Caco-2 (cell line): ENCODE measurements around the gene MTCH2. TPM values are rescaled to one million over a fixed set of nuclear protein-coding genes. Genes with fewer than 3 reads are reported as not detected.

Source experiments
- BruUV-seq: library from RNA; stranded (reverse); fragments of 400-500 nt; replicated peaks from 2 replicates; lab custom pipeline; 2021; lab: Mats Ljungman, UMichigan
- CTCF ChIA-PET: fragments of 300-600 bp; sonication (Branson Sonifier 250); formaldehyde crosslinking; loops from one replicate; lab custom pipeline; 2022; ENCODE audit warnings: antibody characterized with exemption; lab: Charles Lee
- POLR2A ChIA-PET: fragments of 300-600 bp; sonication (Branson Sonifier 250); formaldehyde crosslinking; loops from one replicate; lab custom pipeline; 2022; ENCODE audit warnings: antibody characterized with exemption; lab: Charles Lee
- DNase-seq, 2 experiments: peaks; one replicate each; pipeline versions ENCODE4 v3.0.0 to v3.0.0-alpha.2; 2020 to 2022
- H3K27me3 ChIP-seq: replicated peaks from 2 replicates; pipeline ENCODE4 v1.6.0; 2011; ENCODE audit warnings: low read length; ENCODE audit not compliant: control insufficient read depth, insufficient read depth
- H3K36me3 ChIP-seq: 2 replicates; pipeline ENCODE4 v1.5.1; 2011; ENCODE audit warnings: low read length; ENCODE audit not compliant: control insufficient read depth, insufficient read depth
- H3K4me1 ChIP-seq: fragments of 250-450 bp; sonication (Bioruptor Pico); 2 replicates; pipeline ENCODE4 v1.5.1; 2020; ENCODE audit warnings: mild to moderate bottlenecking
- H3K4me3 ChIP-seq: 2 replicates; pipeline ENCODE4 v1.5.1; 2011; ENCODE audit warnings: low read depth, mild to moderate bottlenecking, control low read depth, low read length
- H3K9me3 ChIP-seq: fragments of 250-450 bp; sonication (Bioruptor Pico); 2 replicates; pipeline ENCODE4 v1.5.1; 2020; ENCODE audit warnings: mild to moderate bottlenecking, moderate library complexity
- H3K27ac Mint-ChIP-seq: one replicate; pipeline ENCODE4 v1.8.0; 2022; ENCODE audit warnings: mixed read lengths; ENCODE audit not compliant: unreplicated experiment
- H3K27me3 Mint-ChIP-seq: one replicate; pipeline ENCODE4 v1.8.0; 2022; ENCODE audit warnings: mixed read lengths; ENCODE audit not compliant: insufficient read depth, unreplicated experiment
- H3K36me3 Mint-ChIP-seq: one replicate; pipeline ENCODE4 v1.8.0; 2022; ENCODE audit warnings: mild to moderate bottlenecking, mixed read lengths; ENCODE audit not compliant: insufficient read depth, unreplicated experiment
- H3K4me1 Mint-ChIP-seq: one replicate; pipeline ENCODE4 v1.8.0; 2022; ENCODE audit warnings: low read depth, mixed read lengths; ENCODE audit not compliant: unreplicated experiment
- H3K4me3 Mint-ChIP-seq: one replicate; pipeline ENCODE4 v1.8.0; 2022; ENCODE audit warnings: mild to moderate bottlenecking, moderate library complexity, mixed read lengths; ENCODE audit not compliant: unreplicated experiment
- H3K9me3 Mint-ChIP-seq: one replicate; pipeline ENCODE4 v1.8.0; 2022; ENCODE audit warnings: mixed read lengths; ENCODE audit not compliant: unreplicated experiment
- intact Hi-C: fragments of 100-400 bp; cut with micrococcal nuclease; formaldehyde crosslinking; loops from one replicate; pipeline ENCODE4 v1.10.0; 2022; ENCODE audit not compliant: unreplicated experiment
- total RNA-seq: library from RNA; stranded (reverse); gene quantifications from 2 replicates; pipeline ENCODE4 v1.2.3, GENCODE V29; 2022
- TF ChIP-seq, protein P1 (sequence below), 2 experiments: fragments of 200-600 bp in 1 of 2; IDR thresholded peaks; 1 replicate in 1 of 2; 2 replicates in 1 of 2; pipeline versions ENCODE4 v1.5.1 to v1.8.0; 2011 to 2022; ENCODE audit warnings: antibody characterized with exemption in 1 of 2, control low read depth in 1 of 2, inconsistent platforms in 1 of 2, low read depth in 1 of 2, low read length in 1 of 2, mild to moderate bottlenecking in 1 of 2, moderate library complexity in 1 of 2; ENCODE audit not compliant: insufficient read depth in 1 of 2, severe bottlenecking in 1 of 2, unreplicated experiment in 1 of 2

MTCH2 gene
- total RNA-seq, 1 experiment from 2014 or later = 167 TPM

DNA sequence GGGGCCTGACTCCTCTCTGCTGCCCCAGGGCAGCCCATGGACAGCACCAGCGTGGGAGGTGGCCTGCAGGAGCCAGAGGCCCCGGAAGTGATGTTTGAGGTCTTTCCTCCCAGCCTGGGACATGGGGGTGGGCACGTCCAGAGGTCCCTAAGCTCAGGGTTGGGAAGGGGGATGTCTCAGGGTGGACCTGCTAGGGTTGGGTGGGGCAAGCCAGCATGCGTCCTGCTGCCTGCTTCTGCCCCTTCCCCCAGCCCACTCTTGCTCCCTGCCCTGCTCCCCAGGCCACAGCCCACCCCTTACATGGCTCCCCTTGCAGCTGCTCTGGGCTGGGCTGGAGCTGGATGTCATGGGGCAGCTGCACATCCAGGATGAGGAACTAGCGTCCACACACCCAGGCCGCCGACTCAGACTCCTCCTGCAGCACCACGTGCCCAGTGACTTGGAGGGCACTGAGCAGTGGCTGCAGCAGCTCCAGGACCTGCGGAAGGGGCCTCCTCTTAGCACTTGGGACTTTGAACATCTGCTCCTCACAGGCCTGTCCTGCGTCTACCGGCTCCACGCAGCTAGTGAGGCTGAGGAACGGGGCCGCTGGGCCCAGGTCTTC lies 54.5 kb downstream of the MTCH2 start:
- H3K4me1 ChIP-seq = no peaks in the 10 kb centered on the region
- intact Hi-C loops = no loop called here

DNA sequence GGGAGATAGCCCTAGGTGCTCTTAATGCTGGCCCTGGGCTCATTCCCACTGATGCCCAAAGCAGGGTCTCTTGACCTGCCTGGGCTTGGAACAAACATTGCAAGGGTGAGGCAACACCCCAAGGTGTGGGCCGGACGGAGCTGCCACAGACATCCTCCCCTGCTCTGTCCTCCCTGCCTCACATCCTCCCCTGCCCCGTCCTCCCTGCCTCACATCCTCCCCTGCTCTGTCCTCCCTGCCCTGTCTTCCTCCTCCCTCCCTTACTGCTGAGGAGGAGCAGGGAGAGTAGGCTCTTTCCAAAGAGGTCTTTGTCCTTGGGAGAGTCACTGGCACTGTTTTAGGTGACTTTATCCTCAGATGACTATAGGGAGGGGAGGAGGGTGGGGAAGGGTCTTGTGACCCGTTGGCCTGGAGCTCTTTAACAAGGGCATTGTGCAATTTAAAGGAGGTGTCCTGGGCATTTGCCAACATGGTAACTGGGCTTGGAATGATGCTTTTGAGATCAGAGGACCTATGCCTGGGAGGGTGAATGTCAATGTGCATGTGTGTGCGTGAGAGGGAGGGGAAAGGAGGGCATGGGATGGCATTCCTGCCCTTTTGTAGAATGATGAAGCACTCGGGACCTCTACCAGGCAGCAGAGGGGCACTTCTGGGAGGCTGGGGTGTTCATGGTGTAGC lies 55.2 kb downstream of the MTCH2 start:
- Histone ChIP-seq H3K9me3 (no peaks in the 10 kb centered on the region), H3K4me1 (no peaks in the 10 kb centered on the region), H3K27me3 (no peaks in the 10 kb centered on the region), H3K36me3 (peaks cover 1% of the 10 kb centered on the region; the same call in 1 of the 2 replicates), H3K4me3 (no peak overlapping the region)
- TF ChIP-seq, protein P1, sequence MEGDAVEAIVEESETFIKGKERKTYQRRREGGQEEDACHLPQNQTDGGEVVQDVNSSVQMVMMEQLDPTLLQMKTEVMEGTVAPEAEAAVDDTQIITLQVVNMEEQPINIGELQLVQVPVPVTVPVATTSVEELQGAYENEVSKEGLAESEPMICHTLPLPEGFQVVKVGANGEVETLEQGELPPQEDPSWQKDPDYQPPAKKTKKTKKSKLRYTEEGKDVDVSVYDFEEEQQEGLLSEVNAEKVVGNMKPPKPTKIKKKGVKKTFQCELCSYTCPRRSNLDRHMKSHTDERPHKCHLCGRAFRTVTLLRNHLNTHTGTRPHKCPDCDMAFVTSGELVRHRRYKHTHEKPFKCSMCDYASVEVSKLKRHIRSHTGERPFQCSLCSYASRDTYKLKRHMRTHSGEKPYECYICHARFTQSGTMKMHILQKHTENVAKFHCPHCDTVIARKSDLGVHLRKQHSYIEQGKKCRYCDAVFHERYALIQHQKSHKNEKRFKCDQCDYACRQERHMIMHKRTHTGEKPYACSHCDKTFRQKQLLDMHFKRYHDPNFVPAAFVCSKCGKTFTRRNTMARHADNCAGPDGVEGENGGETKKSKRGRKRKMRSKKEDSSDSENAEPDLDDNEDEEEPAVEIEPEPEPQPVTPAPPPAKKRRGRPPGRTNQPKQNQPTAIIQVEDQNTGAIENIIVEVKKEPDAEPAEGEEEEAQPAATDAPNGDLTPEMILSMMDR (IDR thresholded peaks at IDR 0.05; ENCODE audit: insufficient read depth in 1 of 2, low read depth in 1 of 2, low read length in 1 of 2, severe bottlenecking in 1 of 2, unreplicated experiment in 1 of 2) = no peak
- no peak for DNase-seq
- Mint-ChIP-seq H3K36me3 (peaks cover 27% of the 10 kb centered on the region), H3K27ac (no peak overlapping the region), H3K9me3 (no peaks in the 10 kb centered on the region), H3K4me3 (no peak overlapping the region), H3K27me3 (no peaks in the 10 kb centered on the region), H3K4me1 (no peaks in the 10 kb centered on the region)
- intact Hi-C loops = no loop called here
- ChIA-PET POLR2A (no interaction called here), CTCF (no interaction called here)
- BruUV-seq = no TSS peak

More for the DNA sequence above, 54.5 kb downstream of the MTCH2 start:
- Mint-ChIP-seq H3K4me1 (no peaks in the 10 kb centered on the region), H3K9me3 (no peaks in the 10 kb centered on the region), H3K4me3 (no peak overlapping the region), H3K36me3 (peaks cover 21% of the 10 kb centered on the region), H3K27ac (no peak overlapping the region), H3K27me3 (no peaks in the 10 kb centered on the region)
- Histone ChIP-seq H3K36me3 (no peaks in the 10 kb centered on the region; the same call in 1 of the 2 replicates), H3K9me3 (no peaks in the 10 kb centered on the region), H3K4me3 (no peak overlapping the region), H3K27me3 (no peaks in the 10 kb centered on the region)
- ChIA-PET POLR2A (interaction anchor here (0.6 kb wide), 1 partner anchor 172 kb away, joined by 6 read pairs; no protein-coding TSS in a partner anchor), CTCF (no interaction called here)
- no TSS peak for BruUV-seq
- DNase-seq = no peak
- TF ChIP-seq, protein P1 (IDR thresholded peaks at IDR 0.05; ENCODE audit: insufficient read depth in 1 of 2, low read depth in 1 of 2, low read length in 1 of 2, severe bottlenecking in 1 of 2, unreplicated experiment in 1 of 2) = no peak

DNA sequence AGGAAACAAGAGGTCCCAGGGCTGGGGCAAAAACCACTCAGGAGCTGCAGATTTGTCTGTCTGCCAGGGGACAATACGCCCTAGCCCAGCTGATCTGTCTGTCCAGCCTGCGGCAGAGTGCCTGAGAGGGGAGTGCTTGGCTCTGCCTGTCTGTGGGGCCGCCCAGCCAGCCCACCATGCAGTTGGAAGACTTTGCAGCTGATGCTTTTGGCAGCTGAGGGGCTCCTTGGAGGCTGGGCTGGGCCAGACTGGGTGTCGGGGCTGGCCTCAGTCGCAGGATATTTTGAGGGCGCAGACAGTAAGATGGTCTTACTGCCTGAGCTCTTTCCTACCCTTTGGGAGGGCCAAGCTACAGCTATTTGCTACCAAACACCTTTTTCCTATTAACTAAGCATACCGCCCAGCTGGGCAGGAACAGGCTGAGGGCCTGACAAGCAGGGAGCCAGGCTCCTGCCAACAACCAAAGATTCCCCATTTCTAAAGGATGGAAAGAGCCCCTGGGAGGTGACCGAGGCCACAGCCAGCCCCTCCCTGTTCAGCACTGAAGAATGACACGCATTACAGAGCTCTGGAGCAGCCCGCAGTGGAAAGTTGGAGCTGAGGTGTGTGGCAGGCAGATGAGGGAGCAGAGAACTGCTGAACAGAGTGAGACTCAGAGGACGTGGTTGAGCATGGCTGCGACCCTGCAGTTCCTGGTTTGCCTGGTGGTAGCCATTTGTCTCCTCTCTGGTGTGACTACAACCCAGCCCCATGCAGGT lies 56.1 kb downstream of the MTCH2 start, which contains the start of gene FAM180B:
FAM180B (plus strand) TSS at position 581 of the 758 bp plus-strand sequence; CDS start at position 672, 91 bp downstream.
- Mint-ChIP-seq H3K27ac (no peak within 1 kb of the TSS), H3K9me3 (no peaks in the 10 kb centered on the region), H3K36me3 (peaks cover 36% of the 10 kb centered on the region), H3K4me1 (no peaks in the 10 kb centered on the region), H3K27me3 (no peaks in the 10 kb centered on the region), H3K4me3 (no peak within 1 kb of the TSS)
- no peaks in the 10 kb centered on the region for H3K4me1 ChIP-seq
- POLR2A ChIA-PET = no interaction called here
- no peak within 1 kb of the TSS for H3K4me3 ChIP-seq
- peaks cover 1% of the 10 kb centered on the region; the same call in 1 of the 2 replicates for H3K36me3 ChIP-seq
- H3K9me3 ChIP-seq = no peaks in the 10 kb centered on the region
- intact Hi-C loops = no loop called here
- TF ChIP-seq, protein P1 (IDR thresholded peaks at IDR 0.05; ENCODE audit: insufficient read depth in 1 of 2, low read depth in 1 of 2, low read length in 1 of 2, severe bottlenecking in 1 of 2, unreplicated experiment in 1 of 2) = no peak
- no peaks in the 10 kb centered on the region for H3K27me3 ChIP-seq
- BruUV-seq = no TSS peak
- CTCF ChIA-PET = interaction anchor here (0.6 kb wide), 1 partner anchor 20 kb away, joined by 5 read pairs; no protein-coding TSS in a partner anchor
- DNase-seq = no peak
